ENCODE results near the gene CALCOCO1.

The CALCOCO1 gene

DNA sequence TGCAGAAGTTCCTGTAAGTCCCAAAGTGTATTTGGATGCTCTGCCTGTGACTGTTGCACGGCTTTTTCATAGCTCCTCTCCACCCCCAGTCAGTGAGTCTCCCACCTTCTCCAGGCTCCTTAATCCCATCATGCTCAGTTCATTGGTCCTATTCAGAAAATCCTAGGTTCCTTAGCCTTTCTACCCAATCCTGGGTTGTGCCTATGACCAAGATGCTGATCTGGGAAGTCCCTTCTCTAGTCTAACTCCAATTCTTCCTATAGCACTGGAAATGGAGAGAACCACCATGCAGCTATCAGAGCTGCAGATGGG, 16.8 kb upstream of the CALCOCO1 start:
- H3K9me3 ChIP-seq (ENCODE audit: insufficient read depth, low read length), result no peaks in the 10 kb centered on the region
- no peaks in the 10 kb centered on the region for H4K20me1 ChIP-seq (ENCODE audit: insufficient read depth, low read length)
- H3K27me3 ChIP-seq (ENCODE audit: low read depth, low read length), result peaks cover 42% of the 10 kb centered on the region
- no peak overlapping the region for H3K9ac ChIP-seq (ENCODE audit: low read length)
- no peaks in the 10 kb centered on the region for H3K36me3 ChIP-seq (replicated peaks; ENCODE audit: low read depth, low read length)
- H2AFZ ChIP-seq (ENCODE audit: low read depth, low read length), result no peak overlapping the region
- no peak for TF ChIP-seq EZH2phosphoT487 (IDR thresholded peaks at IDR 0.05; ENCODE audit: low read depth)
- TF ChIP-seq, protein P1, sequence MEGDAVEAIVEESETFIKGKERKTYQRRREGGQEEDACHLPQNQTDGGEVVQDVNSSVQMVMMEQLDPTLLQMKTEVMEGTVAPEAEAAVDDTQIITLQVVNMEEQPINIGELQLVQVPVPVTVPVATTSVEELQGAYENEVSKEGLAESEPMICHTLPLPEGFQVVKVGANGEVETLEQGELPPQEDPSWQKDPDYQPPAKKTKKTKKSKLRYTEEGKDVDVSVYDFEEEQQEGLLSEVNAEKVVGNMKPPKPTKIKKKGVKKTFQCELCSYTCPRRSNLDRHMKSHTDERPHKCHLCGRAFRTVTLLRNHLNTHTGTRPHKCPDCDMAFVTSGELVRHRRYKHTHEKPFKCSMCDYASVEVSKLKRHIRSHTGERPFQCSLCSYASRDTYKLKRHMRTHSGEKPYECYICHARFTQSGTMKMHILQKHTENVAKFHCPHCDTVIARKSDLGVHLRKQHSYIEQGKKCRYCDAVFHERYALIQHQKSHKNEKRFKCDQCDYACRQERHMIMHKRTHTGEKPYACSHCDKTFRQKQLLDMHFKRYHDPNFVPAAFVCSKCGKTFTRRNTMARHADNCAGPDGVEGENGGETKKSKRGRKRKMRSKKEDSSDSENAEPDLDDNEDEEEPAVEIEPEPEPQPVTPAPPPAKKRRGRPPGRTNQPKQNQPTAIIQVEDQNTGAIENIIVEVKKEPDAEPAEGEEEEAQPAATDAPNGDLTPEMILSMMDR (IDR thresholded peaks at IDR 0.05; ENCODE audit: low read depth, low read length), result no peak
- H3K27ac ChIP-seq (ENCODE audit: low read length), result no peak overlapping the region
- H3K4me1 ChIP-seq (ENCODE audit: low read length), result peaks cover 8% of the 10 kb centered on the region
- H3K4me2 ChIP-seq (ENCODE audit: low read length), result no peak overlapping the region
- H3K79me2 ChIP-seq (ENCODE audit: low read length), result no peaks in the 10 kb centered on the region
- H3K4me3 ChIP-seq (ENCODE audit: low read length), result no peak overlapping the region

DNA sequence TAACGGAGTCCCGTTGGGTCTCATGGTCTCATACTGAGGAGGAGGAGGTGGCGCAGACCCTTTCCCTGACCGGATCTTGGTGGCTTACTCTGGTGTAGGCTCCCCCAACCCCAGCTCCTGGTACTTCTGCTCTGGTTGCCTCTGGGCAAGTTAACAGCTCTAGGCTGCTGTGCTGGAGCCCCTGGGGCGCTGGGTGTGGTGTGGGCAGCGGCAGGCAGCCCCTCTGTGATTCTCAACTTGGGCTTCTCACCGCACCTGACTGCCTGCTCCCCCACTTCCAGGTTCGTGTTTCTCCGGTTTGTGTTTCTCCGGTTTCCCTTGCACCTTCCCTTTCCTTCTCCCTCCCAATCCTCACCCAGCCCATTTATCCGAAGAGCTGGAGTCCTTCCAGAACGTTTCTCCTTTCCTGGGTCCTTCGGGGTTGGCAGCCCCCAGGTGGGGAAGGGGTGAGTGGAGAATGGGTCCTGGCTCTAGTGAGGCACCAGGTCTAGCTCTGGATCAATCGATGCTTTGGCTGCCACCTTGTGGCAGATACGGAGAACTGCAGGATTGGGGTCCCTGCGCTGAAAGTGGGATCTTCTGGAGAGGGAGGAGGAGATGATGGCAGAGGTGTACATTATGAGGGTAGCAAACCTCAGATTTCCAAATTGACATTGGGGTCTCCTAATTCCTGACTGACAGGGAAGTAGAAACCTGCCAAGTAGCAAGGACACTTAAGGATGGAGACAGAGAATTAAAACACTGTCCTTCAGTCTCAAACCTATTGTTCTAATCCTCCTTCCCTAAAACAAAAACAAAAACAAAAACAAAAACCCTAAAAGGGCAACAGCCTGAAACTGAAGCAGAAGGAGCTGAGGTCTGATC, 16.2 kb upstream of the CALCOCO1 start:
- H4K20me1 ChIP-seq (ENCODE audit: insufficient read depth, low read length), result no peaks in the 10 kb centered on the region
- H3K9me3 ChIP-seq (ENCODE audit: insufficient read depth, low read length), result no peaks in the 10 kb centered on the region
- no peaks in the 10 kb centered on the region for H3K36me3 ChIP-seq (replicated peaks; ENCODE audit: low read depth, low read length)
- peak overlapping the region; percentile 98 for H2AFZ ChIP-seq (ENCODE audit: low read depth, low read length)
- TF ChIP-seq, protein P1 (IDR thresholded peaks at IDR 0.05; ENCODE audit: low read depth, low read length), result peak; percentile 91
- no peak for TF ChIP-seq EZH2phosphoT487 (IDR thresholded peaks at IDR 0.05; ENCODE audit: low read depth)
- no peak overlapping the region for H3K27ac ChIP-seq (ENCODE audit: low read length)
- peak overlapping the region; percentile 93 for H3K4me2 ChIP-seq (ENCODE audit: low read length)
- peak overlapping the region; percentile 58 for H3K9ac ChIP-seq (ENCODE audit: low read length)
- H3K4me1 ChIP-seq (ENCODE audit: low read length), result peaks cover 8% of the 10 kb centered on the region
- H3K79me2 ChIP-seq (ENCODE audit: low read length), result no peaks in the 10 kb centered on the region
- H3K4me3 ChIP-seq (ENCODE audit: low read length), result peak overlapping the region; percentile 77
- peaks cover 36% of the 10 kb centered on the region for H3K27me3 ChIP-seq (ENCODE audit: low read depth, low read length)

DNA sequence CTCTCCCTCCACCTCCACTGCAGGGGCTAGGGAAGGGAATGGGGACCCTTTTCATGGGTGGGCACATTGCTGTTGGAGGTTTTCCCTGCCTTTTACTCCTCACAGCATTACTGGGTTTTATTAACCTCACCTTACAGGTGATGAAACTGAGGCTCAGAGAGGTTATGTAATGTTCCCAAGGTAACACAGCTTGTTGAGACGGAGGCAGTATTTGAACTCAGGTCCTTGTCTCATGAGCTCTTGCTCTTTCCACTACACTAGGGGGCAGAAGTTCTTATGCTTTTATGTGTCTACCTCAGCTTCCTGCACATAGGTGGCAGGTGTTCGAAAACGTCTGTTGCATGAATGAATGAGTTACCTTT, 12.9 kb upstream of the CALCOCO1 start:
- Histone ChIP-seq H3K9ac (ENCODE audit: low read length) (no peak overlapping the region), H3K4me3 (ENCODE audit: low read length) (no peak overlapping the region), H3K36me3 (replicated peaks; ENCODE audit: low read depth, low read length) (no peaks in the 10 kb centered on the region), H3K4me2 (ENCODE audit: low read length) (no peak overlapping the region), H3K9me3 (ENCODE audit: insufficient read depth, low read length) (no peaks in the 10 kb centered on the region), H2AFZ (ENCODE audit: low read depth, low read length) (no peak overlapping the region), H3K27ac (ENCODE audit: low read length) (no peak overlapping the region), H3K79me2 (ENCODE audit: low read length) (no peaks in the 10 kb centered on the region), H3K27me3 (ENCODE audit: low read depth, low read length) (peaks cover 33% of the 10 kb centered on the region), H4K20me1 (ENCODE audit: insufficient read depth, low read length) (no peaks in the 10 kb centered on the region), H3K4me1 (ENCODE audit: low read length) (no peaks in the 10 kb centered on the region)
- TF ChIP-seq, protein P1 (IDR thresholded peaks at IDR 0.05; ENCODE audit: low read depth, low read length), result 0 out of 2 replicates have a peak, but pooled peaks have one; percentile 9
- no peak for TF ChIP-seq EZH2phosphoT487 (IDR thresholded peaks at IDR 0.05; ENCODE audit: low read depth)

DNA sequence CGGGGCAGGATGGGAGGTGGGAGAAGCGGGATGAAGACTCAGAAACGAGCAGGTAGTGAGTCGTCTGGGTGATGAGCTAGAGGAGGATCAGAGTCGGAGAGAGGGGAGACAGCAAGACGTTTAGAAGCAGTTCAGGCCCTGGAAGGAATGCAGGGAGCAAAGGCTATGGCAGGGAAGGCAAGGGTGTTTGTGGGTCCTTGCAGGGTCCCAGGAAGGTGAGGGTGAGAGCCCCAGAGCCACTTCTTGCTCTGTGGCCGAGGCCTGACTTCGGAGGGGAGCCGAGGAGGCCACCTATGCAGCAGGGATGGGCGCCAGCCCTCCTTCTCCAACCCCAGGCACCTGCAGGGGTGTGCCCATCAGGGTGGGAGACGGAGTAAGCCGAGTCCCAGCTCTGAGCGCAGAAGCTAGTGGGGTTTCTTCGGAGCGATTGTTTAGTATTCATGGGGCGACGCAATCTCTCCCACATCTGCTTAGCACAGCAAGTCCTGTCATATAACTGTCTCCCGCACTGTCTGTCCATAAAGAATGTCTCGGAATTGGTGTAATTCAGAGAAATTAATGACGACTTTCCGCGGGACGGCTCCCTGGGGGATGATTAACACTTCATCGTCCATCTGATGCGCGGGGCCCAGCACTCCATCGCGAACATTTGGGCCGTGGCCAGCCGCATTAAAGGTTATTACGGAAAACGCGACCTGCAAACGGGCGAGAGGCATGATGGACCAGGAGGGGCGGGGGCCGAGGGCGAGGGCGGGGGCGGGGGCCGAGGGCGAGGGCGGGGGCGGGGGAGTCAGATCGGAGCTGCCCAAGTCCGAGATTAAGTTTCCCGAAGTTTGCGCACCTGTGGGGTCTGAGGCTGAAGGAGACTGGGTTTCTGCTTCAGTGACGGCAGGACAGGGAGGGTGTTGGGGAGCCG, 12.2 kb upstream of the CALCOCO1 start:
- TF ChIP-seq, protein P1 (IDR thresholded peaks at IDR 0.05; ENCODE audit: low read depth, low read length), result no peak
- H3K27me3 ChIP-seq (ENCODE audit: low read depth, low read length), result peaks cover 26% of the 10 kb centered on the region
- no peak overlapping the region for H3K4me2 ChIP-seq (ENCODE audit: low read length)
- H3K27ac ChIP-seq (ENCODE audit: low read length), result no peak overlapping the region
- no peaks in the 10 kb centered on the region for H3K79me2 ChIP-seq (ENCODE audit: low read length)
- no peak overlapping the region for H2AFZ ChIP-seq (ENCODE audit: low read depth, low read length)
- no peaks in the 10 kb centered on the region for H3K4me1 ChIP-seq (ENCODE audit: low read length)
- H3K9ac ChIP-seq (ENCODE audit: low read length), result no peak overlapping the region
- H3K4me3 ChIP-seq (ENCODE audit: low read length), result no peak overlapping the region
- H3K9me3 ChIP-seq (ENCODE audit: insufficient read depth, low read length), result no peaks in the 10 kb centered on the region
- H3K36me3 ChIP-seq (replicated peaks; ENCODE audit: low read depth, low read length), result no peaks in the 10 kb centered on the region
- no peaks in the 10 kb centered on the region for H4K20me1 ChIP-seq (ENCODE audit: insufficient read depth, low read length)

Measured in OCI-LY3 (cell line).